Mesenchymal stem cell (in vitro differentiated cells and primary cell): ENCODE measurements around the gene TPM4.

Source experiments
- DNase-seq: peaks from one replicate; pipeline ENCODE4 v3.0.0-alpha.2; 2013
- H2AFZ ChIP-seq: one replicate; pipeline ENCODE4 v1.6.1; 2013; ENCODE audit warnings: low read depth, mild to moderate bottlenecking, control low read depth, inconsistent platforms, low read length, moderate library complexity
- H2AK5ac ChIP-seq: 2 replicates; pipeline ENCODE4 v1.6.1; 2013; ENCODE audit warnings: low read length, moderate library complexity, mild to moderate bottlenecking, inconsistent platforms; ENCODE audit not compliant: severe bottlenecking
- H2BK120ac ChIP-seq: one replicate; pipeline ENCODE4 v1.6.1; 2013; ENCODE audit warnings: low read depth, mild to moderate bottlenecking, inconsistent platforms, low read length, moderate library complexity
- H2BK12ac ChIP-seq, 2 experiments: one replicate each; pipeline ENCODE4 v1.6.1; 2013; ENCODE audit warnings: inconsistent platforms in 2 of 2, low read length in 2 of 2, mild to moderate bottlenecking in 2 of 2, moderate library complexity in 2 of 2, control low read depth in 1 of 2
- H2BK15ac ChIP-seq: one replicate; pipeline ENCODE4 v1.6.1; 2013; ENCODE audit warnings: mild to moderate bottlenecking, low read depth, inconsistent platforms; ENCODE audit not compliant: poor library complexity, severe bottlenecking
- H2BK5ac ChIP-seq: 2 replicates; pipeline ENCODE4 v1.6.1; 2013; ENCODE audit warnings: low read depth, mild to moderate bottlenecking, low read length, control low read depth, inconsistent platforms; ENCODE audit not compliant: poor library complexity, severe bottlenecking
- H3K14ac ChIP-seq, 2 experiments: one replicate each; pipeline ENCODE4 v1.6.1; 2013; ENCODE audit warnings: inconsistent platforms in 2 of 2, low read length in 2 of 2, control low read depth in 1 of 2, mild to moderate bottlenecking in 1 of 2, moderate library complexity in 1 of 2
- H3K18ac ChIP-seq, 2 experiments: one replicate each; pipeline ENCODE4 v1.6.1; 2013; ENCODE audit warnings: inconsistent platforms in 2 of 2, low read length in 2 of 2, control low read depth in 1 of 2, low read depth in 1 of 2, mild to moderate bottlenecking in 1 of 2
- H3K23ac ChIP-seq, 2 experiments: one replicate each; pipeline ENCODE4 v1.6.1; 2013; ENCODE audit warnings: inconsistent platforms in 2 of 2, low read length in 2 of 2, mild to moderate bottlenecking in 2 of 2, moderate library complexity in 2 of 2, control low read depth in 1 of 2
- H3K27ac ChIP-seq: 2 replicates; pipeline ENCODE4 v1.5.1; 2013; ENCODE audit warnings: mild to moderate bottlenecking, moderate library complexity, low read length, control low read depth, inconsistent platforms; ENCODE audit not compliant: poor library complexity, severe bottlenecking
- H3K27me3 ChIP-seq, 2 experiments: 2 replicates each; pipeline versions ENCODE4 v1.6.1 to v1.7.0; 2013; ENCODE audit warnings: low read length in 2 of 2, mild to moderate bottlenecking in 2 of 2, moderate library complexity in 2 of 2, control low read depth in 1 of 2, inconsistent platforms in 1 of 2; ENCODE audit not compliant: control insufficient read depth in 1 of 2, insufficient read depth in 1 of 2
- H3K36me3 ChIP-seq, 2 experiments: 2 replicates each; pipeline versions ENCODE4 v1.6.1 to v1.7.0; 2013; ENCODE audit warnings: low read length in 2 of 2, control low read depth in 1 of 2, inconsistent platforms in 1 of 2, low read depth in 1 of 2, mild to moderate bottlenecking in 1 of 2; ENCODE audit not compliant: insufficient read depth in 2 of 2, control insufficient read depth in 1 of 2
- H3K4ac ChIP-seq, 2 experiments: one replicate each; pipeline ENCODE4 v1.6.1; 2013; ENCODE audit warnings: inconsistent platforms in 2 of 2, low read length in 2 of 2, mild to moderate bottlenecking in 2 of 2, moderate library complexity in 2 of 2, control low read depth in 1 of 2, low read depth in 1 of 2
- H3K4me1 ChIP-seq: 2 replicates; pipeline ENCODE4 v1.6.1; 2013; ENCODE audit warnings: low read depth, low read length, control low read depth; ENCODE audit not compliant: control insufficient read depth, insufficient read depth
- H3K4me2 ChIP-seq: 2 replicates; pipeline ENCODE4 v1.6.1; 2013; ENCODE audit warnings: low read length, mild to moderate bottlenecking, inconsistent platforms; ENCODE audit not compliant: poor library complexity, severe bottlenecking
- H3K4me3 ChIP-seq, 2 experiments: 2 replicates each; pipeline versions ENCODE4 v1.5.1 to v1.7.0; 2013; ENCODE audit warnings: low read length in 2 of 2, mild to moderate bottlenecking in 2 of 2, control low read depth in 1 of 2, low read depth in 1 of 2; ENCODE audit not compliant: insufficient read depth in 1 of 2
- H3K79me1 ChIP-seq: replicated peaks from 2 replicates; pipeline ENCODE4 v1.6.1; 2013; ENCODE audit warnings: mild to moderate bottlenecking, control low read depth, low read length, inconsistent platforms; ENCODE audit not compliant: poor library complexity, severe bottlenecking
- H3K9ac ChIP-seq: 2 replicates; pipeline ENCODE4 v1.7.0; 2013; ENCODE audit warnings: mild to moderate bottlenecking, low read length, moderate library complexity
- H3K9me3 ChIP-seq: 2 replicates; pipeline ENCODE4 v1.7.0; 2013; ENCODE audit warnings: mild to moderate bottlenecking, low read length; ENCODE audit not compliant: control insufficient read depth
- H4K8ac ChIP-seq: one replicate; pipeline ENCODE4 v1.6.1; 2013; ENCODE audit warnings: inconsistent platforms, mild to moderate bottlenecking, low read length, moderate library complexity
- H4K91ac ChIP-seq: one replicate; pipeline ENCODE4 v1.6.1; 2013; ENCODE audit warnings: mild to moderate bottlenecking, low read length, inconsistent platforms
- WGBS: methylation state at CpG from one replicate; pipeline ENCODE4 v1.1.7; 2013; ENCODE audit warnings: mixed read lengths; 5-methylcytosine and 5-hydroxymethylcytosine counted together

The TPM4 gene

DNA sequence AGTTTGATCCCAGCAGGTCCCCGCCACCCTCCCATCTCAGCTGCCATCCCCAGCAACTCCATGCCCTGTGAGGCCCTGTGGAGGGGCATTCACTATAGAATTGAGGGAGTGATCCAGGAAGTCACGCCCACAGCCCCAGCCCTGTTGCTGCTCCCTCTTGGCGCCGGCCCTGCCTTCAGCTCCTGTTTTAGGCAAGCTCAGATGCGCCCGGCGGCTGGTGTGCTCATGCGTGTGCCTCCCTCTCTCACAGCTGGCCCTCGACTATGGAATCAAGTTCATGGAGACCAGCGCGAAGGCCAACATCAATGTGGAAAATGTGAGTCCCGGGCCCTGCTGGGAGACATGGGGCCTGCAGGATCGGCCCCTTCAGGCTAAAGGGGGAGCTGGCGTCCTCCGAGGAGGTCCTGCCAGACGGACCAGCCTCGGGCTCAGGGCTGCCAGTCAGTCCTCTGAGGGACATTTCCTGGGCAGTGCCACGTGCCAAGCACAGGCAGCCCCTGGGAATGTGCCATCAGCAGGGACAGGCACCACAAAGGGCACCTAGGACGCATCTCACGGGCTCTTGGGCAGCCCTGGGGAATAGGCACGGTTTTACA, 51.6 kb downstream of the TPM4 start:
- no peak overlapping the region for H2BK5ac ChIP-seq
- no peak overlapping the region for H2BK120ac ChIP-seq
- no peak overlapping the region for H3K18ac ChIP-seq
- no peak for DNase-seq
- no peak overlapping the region for H4K8ac ChIP-seq
- peaks cover 87 to 92% of the 10 kb centered on the region in 2 experiments for H3K36me3 ChIP-seq
- no peak overlapping the region for H2BK12ac ChIP-seq
- H3K79me1 ChIP-seq, result peaks cover 47% of the 10 kb centered on the region
- no peak overlapping the region for H3K4me2 ChIP-seq
- no peak overlapping the region for H2AK5ac ChIP-seq
- no peak overlapping the region for H2AFZ ChIP-seq
- no peaks in the 10 kb centered on the region for H3K4me1 ChIP-seq
- H3K14ac ChIP-seq, result no peak overlapping the region
- H3K27ac ChIP-seq, result no peak overlapping the region
- no peak overlapping the region for H2BK15ac ChIP-seq
- no peak overlapping the region for H4K91ac ChIP-seq
- 97% methylated on average over 21 of the region's 21 CpGs for WGBS
- no peak overlapping the region for H3K4ac ChIP-seq
- H3K9me3 ChIP-seq, result no peaks in the 10 kb centered on the region
- H3K27me3 ChIP-seq, result no peaks in the 10 kb centered on the region
- H3K9ac ChIP-seq, result no peak overlapping the region
- no peak overlapping the region for H3K4me3 ChIP-seq
- no peak overlapping the region for H3K23ac ChIP-seq

DNA sequence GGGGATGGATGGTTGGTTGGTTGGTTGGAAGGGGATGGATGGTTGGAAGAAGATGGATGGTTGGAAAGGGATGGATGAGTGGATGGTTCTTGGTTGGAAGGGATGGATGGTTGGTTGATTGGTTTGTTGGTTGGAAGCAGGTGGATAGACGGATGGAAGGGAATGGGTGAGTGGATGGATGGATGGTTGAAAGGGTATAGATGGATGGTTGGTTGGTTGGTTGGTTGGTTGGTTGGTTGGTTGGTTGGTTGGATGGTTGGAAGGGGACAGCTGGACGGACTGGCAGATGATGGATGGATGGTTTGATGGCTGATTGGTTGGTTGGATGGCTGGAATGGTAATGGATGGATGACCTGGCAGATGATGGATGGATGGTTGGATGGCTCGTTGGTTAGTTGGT, 55.4 kb downstream of the TPM4 start:
- H2AFZ ChIP-seq, result no peak overlapping the region
- H3K79me1 ChIP-seq, result peaks cover 28% of the 10 kb centered on the region
- no peak overlapping the region for H3K4me3 ChIP-seq
- no peak overlapping the region for H2BK5ac ChIP-seq
- no peak overlapping the region for H4K91ac ChIP-seq
- no peak overlapping the region for H3K23ac ChIP-seq
- no peak overlapping the region for H2BK12ac ChIP-seq
- 99% methylated on average over 3 of the region's 3 CpGs for WGBS
- H3K18ac ChIP-seq, result no peak overlapping the region
- no peaks in the 10 kb centered on the region for H3K9me3 ChIP-seq
- no peak overlapping the region for H4K8ac ChIP-seq
- H2BK120ac ChIP-seq, result no peak overlapping the region
- no peak overlapping the region for H3K27ac ChIP-seq
- no peak overlapping the region for H3K14ac ChIP-seq
- no peak overlapping the region for H2BK15ac ChIP-seq
- peaks cover 0 to 2% of the 10 kb centered on the region in 2 experiments for H3K27me3 ChIP-seq
- no peak overlapping the region for H2AK5ac ChIP-seq
- H3K9ac ChIP-seq, result no peak overlapping the region
- H3K36me3 ChIP-seq, result peaks cover 70 to 77% of the 10 kb centered on the region in 2 experiments
- DNase-seq, result no peak
- no peaks in the 10 kb centered on the region for H3K4me1 ChIP-seq
- no peak overlapping the region for H3K4ac ChIP-seq
- no peak overlapping the region for H3K4me2 ChIP-seq

DNA sequence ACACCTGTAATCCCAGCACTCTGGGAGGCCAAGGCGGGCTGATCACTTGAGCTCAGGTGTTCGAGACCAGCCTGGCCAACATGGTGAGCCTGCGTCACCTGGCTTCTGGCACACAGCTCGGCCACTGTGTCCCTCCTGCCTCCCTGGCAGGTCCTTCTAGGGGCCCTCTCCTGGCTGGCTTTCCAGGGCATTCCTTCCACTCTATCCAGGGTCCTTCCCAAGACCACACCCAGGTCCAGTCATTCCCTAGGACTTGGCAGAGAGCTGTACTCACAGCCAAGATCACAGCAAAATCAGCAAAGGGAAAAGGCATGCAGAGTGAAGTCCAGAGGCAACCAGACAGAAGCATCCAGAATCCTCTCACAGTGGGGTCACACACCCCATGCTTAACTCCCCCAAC, 57.5 kb downstream of the TPM4 start:
- H2AK5ac ChIP-seq, result no peak overlapping the region
- no peak overlapping the region for H4K8ac ChIP-seq
- no peak for DNase-seq
- H3K14ac ChIP-seq, result no peak overlapping the region
- no peak overlapping the region for H2BK12ac ChIP-seq
- H3K9ac ChIP-seq, result no peak overlapping the region
- no peak overlapping the region for H4K91ac ChIP-seq
- no peak overlapping the region for H2AFZ ChIP-seq
- peaks cover 49 to 57% of the 10 kb centered on the region in 2 experiments for H3K36me3 ChIP-seq
- H3K4me2 ChIP-seq, result no peak overlapping the region
- no peak overlapping the region for H3K4me3 ChIP-seq
- no peak overlapping the region for H3K18ac ChIP-seq
- no peak overlapping the region for H2BK120ac ChIP-seq
- H3K23ac ChIP-seq, result no peak overlapping the region
- H3K79me1 ChIP-seq, result peaks cover 15% of the 10 kb centered on the region
- peaks cover 0 to 6% of the 10 kb centered on the region in 2 experiments for H3K27me3 ChIP-seq
- no peak overlapping the region for H3K27ac ChIP-seq
- H2BK15ac ChIP-seq, result no peak overlapping the region
- no peak overlapping the region for H3K4ac ChIP-seq
- 95% methylated on average over 4 of the region's 4 CpGs for WGBS
- H2BK5ac ChIP-seq, result no peak overlapping the region
- no peaks in the 10 kb centered on the region for H3K9me3 ChIP-seq
- H3K4me1 ChIP-seq, result no peaks in the 10 kb centered on the region

DNA sequence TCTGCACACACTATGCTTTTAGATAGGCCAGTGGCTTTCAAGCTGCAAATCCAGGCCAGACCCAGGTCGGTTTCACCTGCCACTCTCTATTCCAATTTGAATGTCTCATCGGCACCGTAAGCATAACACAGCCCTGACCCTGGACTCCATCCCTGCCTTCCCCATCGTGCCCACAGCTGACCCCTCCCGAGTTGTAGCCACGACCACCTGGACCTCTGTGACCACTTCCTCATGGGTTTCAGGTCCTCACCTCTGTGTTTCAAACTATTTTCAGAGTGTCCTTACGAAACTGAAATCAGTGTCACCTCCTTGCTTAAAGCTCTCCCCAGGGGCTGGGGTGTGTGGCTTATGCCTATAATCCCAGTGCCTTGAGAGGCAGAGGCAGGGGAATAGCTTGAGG, 58.2 kb downstream of the TPM4 start:
- Histone ChIP-seq H3K4me2 (no peak overlapping the region), H3K4ac (no peak overlapping the region), H3K18ac (no peak overlapping the region), H4K8ac (no peak overlapping the region), H2BK120ac (no peak overlapping the region), H3K4me3 (no peak overlapping the region), H3K9me3 (no peaks in the 10 kb centered on the region), H2AFZ (no peak overlapping the region), H2AK5ac (no peak overlapping the region), H3K36me3 (peaks cover 42 to 50% of the 10 kb centered on the region in 2 experiments), H3K27ac (no peak overlapping the region), H3K9ac (no peak overlapping the region), H2BK12ac (no peak overlapping the region), H3K14ac (no peak overlapping the region), H4K91ac (no peak overlapping the region), H3K4me1 (no peaks in the 10 kb centered on the region), H3K23ac (no peak overlapping the region), H3K27me3 (peaks cover 0 to 6% of the 10 kb centered on the region in 2 experiments), H3K79me1 (peaks cover 9% of the 10 kb centered on the region), H2BK5ac (no peak overlapping the region), H2BK15ac (no peak overlapping the region)
- DNase-seq, result no peak
- 96% methylated on average over 6 of the region's 7 CpGs for WGBS
